ENCODE data around the gene UCMA. TPM values are rescaled to one million over a fixed set of nuclear protein-coding genes. Genes with fewer than 3 reads are reported as not detected.
A peak's percentile ranks its signal among the peaks of the same experiment; 100 is the strongest.

Gene UCMA
- total and polyA plus RNA-seq, 9 of the 15 experiments (the other 6 are each of a cell fraction or from before 2014, with no cell fraction given), result not detected

DNA sequence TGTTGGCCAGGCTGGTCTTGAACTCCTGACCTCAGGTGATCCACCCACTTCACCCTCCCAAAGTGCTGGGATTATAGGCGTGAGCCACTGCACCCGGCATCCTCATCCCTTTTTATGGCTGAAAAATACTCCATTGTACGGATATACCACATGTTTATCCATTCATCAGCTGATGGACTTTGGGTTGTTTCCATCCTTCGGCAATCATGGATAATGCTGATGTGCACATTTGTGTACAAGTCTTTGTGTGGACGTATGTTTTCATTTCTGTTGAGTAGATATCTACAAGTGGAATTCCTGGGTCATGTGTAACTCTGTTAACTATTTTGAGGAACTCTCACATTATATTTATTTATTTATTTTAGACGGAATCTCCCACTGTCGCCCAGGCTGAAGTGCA, 5.7 kb upstream of the UCMA start:
- no peak overlapping the region for H3K9ac ChIP-seq (ENCODE audit: insufficient read depth in 1 of 2, low read depth in 2 of 2, low read length in 2 of 2)
- H3K9me1 ChIP-seq (ENCODE audit: control insufficient read depth, insufficient read depth, low read length), result no peaks in the 10 kb centered on the region
- H3K27me3 ChIP-seq (ENCODE audit: control insufficient read depth in 2 of 2, insufficient read depth in 2 of 2, low read length in 2 of 2), result peaks cover 8 to 36% of the 10 kb centered on the region in 2 experiments
- no TSS peak for BruUV-seq (replicated peaks)
- intact Hi-C loops (cut with micrococcal nuclease) (no loop called here), in situ Hi-C loops (cut with MboI) (no loop called here)
- CTCF ChIA-PET (ENCODE audit: low intra/inter-chr PET ratio), result no interaction called here
- DNase-seq (ENCODE audit: extremely low read depth in 1 of 4, low spot score in 3 of 4) (no peak), ATAC-seq (no peak), FAIRE-seq (no peak)
- H2AFZ ChIP-seq (ENCODE audit: low read depth, low read length), result no peak overlapping the region
- TF ChIP-seq SIRT6 (IDR thresholded peaks at IDR 0.05; ENCODE audit: low read depth, low read length) (no peak), C11orf30 (IDR thresholded peaks at IDR 0.05; ENCODE audit: low read depth) (peak; percentile 29; the same call in 1 of the 2 replicates), MAFG (tag; conservative IDR thresholded peaks at IDR 0.05) (0 out of 2 replicates have a peak, but pooled peaks have one; percentile 36), ZNF316 (IDR thresholded peaks at IDR 0.05) (peak; percentile 62; the same call in 1 of the 2 replicates), PML (IDR thresholded peaks at IDR 0.05; ENCODE audit: low read length) (no peak)
- H3K27ac ChIP-seq (ENCODE audit: extremely low read depth, low read depth, low read length), result no peak overlapping the region
- POLR2A ChIA-PET, result no interaction called here
- no peaks in the 10 kb centered on the region for H4K20me1 ChIP-seq (replicated peaks; ENCODE audit: control insufficient read depth, insufficient read depth, low read length)
- 19% methylated on average over 7 of the region's 7 CpGs for WGBS (ENCODE audit: insufficient coverage, low coverage, missing lambda C conversion rate)
- no peaks in the 10 kb centered on the region for H3K9me3 ChIP-seq (replicated peaks; ENCODE audit: control insufficient read depth, insufficient read depth, low read depth, low read length)
- no peak overlapping the region for H3K4me3 ChIP-seq
- no peak overlapping the region for H3K4me2 ChIP-seq (ENCODE audit: insufficient read depth, low read length)
- no peaks in the 10 kb centered on the region for H3K36me3 ChIP-seq (ENCODE audit: control insufficient read depth, insufficient read depth, low read length)
- no peaks in the 10 kb centered on the region; a peak in 1 of 5 replicates for H3K4me1 ChIP-seq (replicated peaks in 1 of 2; ENCODE audit: control insufficient read depth in 2 of 2, insufficient read depth in 2 of 2, low read length in 2 of 2)
- H3K79me2 ChIP-seq (ENCODE audit: control insufficient read depth, insufficient read depth, low read length), result no peaks in the 10 kb centered on the region

DNA sequence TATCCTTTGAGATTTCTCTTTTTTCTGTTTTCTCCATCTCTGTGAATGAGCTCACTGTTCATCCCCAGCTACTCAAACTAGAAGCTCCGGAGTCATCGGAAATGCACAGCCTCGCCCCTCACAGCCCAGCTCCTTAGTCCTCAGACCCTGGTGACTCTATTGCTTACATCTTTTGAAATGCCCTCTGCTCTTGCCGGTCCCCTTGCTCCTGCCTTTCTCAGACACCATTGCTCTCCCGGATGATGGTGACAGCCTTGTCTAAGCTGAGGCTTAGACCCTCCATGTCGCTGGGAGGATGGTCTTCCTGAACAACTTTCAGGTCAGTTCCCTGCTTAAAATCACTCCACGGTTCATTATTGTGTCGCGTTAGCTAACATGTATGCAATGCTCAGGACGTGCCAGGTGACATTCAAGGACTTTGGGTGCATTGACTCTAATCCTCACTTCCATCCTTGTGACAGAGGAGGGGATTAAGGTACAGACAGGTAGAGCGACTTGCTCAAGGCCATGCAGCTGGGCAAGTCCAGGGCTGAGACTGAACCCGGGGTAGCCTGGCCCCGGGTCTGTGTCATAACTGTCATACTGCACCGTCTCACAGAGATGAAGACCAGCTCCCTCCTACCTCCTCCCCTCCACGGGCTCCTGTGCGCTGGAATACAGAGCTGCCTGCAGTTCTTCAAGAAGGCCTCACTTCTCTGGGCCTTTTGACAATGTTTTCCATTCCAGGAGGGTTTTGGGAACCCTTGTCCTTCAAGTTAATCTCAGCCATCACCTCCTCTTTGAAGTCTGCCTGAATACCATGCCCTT, 4.3 kb upstream of the UCMA start:
- Histone ChIP-seq H3K79me2 (ENCODE audit: control insufficient read depth, insufficient read depth, low read length) (no peaks in the 10 kb centered on the region), H3K9me3 (replicated peaks; ENCODE audit: control insufficient read depth, insufficient read depth, low read depth, low read length) (no peaks in the 10 kb centered on the region), H3K27me3 (ENCODE audit: control insufficient read depth in 2 of 2, insufficient read depth in 2 of 2, low read length in 2 of 2) (peaks cover 20 to 45% of the 10 kb centered on the region in 2 experiments), H3K36me3 (ENCODE audit: control insufficient read depth, insufficient read depth, low read length) (no peaks in the 10 kb centered on the region), H3K4me3 (no peak overlapping the region), H3K9ac (ENCODE audit: insufficient read depth in 1 of 2, low read depth in 2 of 2, low read length in 2 of 2) (no peak overlapping the region), H3K4me1 (replicated peaks in 1 of 2; ENCODE audit: control insufficient read depth in 2 of 2, insufficient read depth in 2 of 2, low read length in 2 of 2) (peaks cover 0 to 2% of the 10 kb centered on the region in 2 experiments; a peak in 2 of 5 replicates), H3K4me2 (ENCODE audit: insufficient read depth, low read length) (no peak overlapping the region), H3K9me1 (ENCODE audit: control insufficient read depth, insufficient read depth, low read length) (no peaks in the 10 kb centered on the region), H2AFZ (ENCODE audit: low read depth, low read length) (no peak overlapping the region), H3K27ac (ENCODE audit: extremely low read depth, low read depth, low read length) (no peak overlapping the region), H4K20me1 (replicated peaks; ENCODE audit: control insufficient read depth, insufficient read depth, low read length) (no peaks in the 10 kb centered on the region)
- peak; percentile 53 for ATAC-seq
- in situ Hi-C loops (cut with MboI), result no loop called here
- TF ChIP-seq CHCHD3 (CRISPR knock-in tag; IDR thresholded peaks at IDR 0.05) (no peak), EZH2 (IDR thresholded peaks at IDR 0.05; ENCODE audit: borderline replicate concordance, low read depth, low read length) (no peak), ARID1B (IDR thresholded peaks at IDR 0.05) (no peak), MECOM (CRISPR knock-in tag; IDR thresholded peaks at IDR 0.05) (no peak), RBFOX2 (IDR thresholded peaks at IDR 0.05; ENCODE audit: low read depth, low read length) (no peak), SIRT6 (IDR thresholded peaks at IDR 0.05; ENCODE audit: low read depth, low read length) (no peak)
- CTCF ChIA-PET (ENCODE audit: low intra/inter-chr PET ratio), result no interaction called here
- POLR2A ChIA-PET, result interaction anchor here (0.6 to 1.7 kb wide), 3 partner anchors 8 to 64 kb away, joined by 3 read pairs; no protein-coding TSS in a partner anchor
- FAIRE-seq, result peak; percentile 59
- BruUV-seq (replicated peaks), result no TSS peak
- no peak for DNase-seq (ENCODE audit: extremely low read depth in 1 of 4, low spot score in 3 of 4)
- intact Hi-C loops (cut with micrococcal nuclease), result no loop called here
- 9% methylated on average over 16 of the region's 16 CpGs for WGBS (ENCODE audit: insufficient coverage, low coverage, missing lambda C conversion rate)

All from K562 (cell line).